Activated CD8-positive, alpha-beta memory T cell treated with anti-CD3 and anti-CD28 coated beads for 48 hours (primary cell): ENCODE data around the gene ECM2.

ENCODE experiments used
- DNase-seq, 3 experiments: peaks; one replicate each; pipeline ENCODE4 v3.0.0-alpha.2; 2020; ENCODE audit warnings: low read depth in 2 of 3, low spot score in 2 of 3

Gene ECM2

GRCh38 chr9:92527832-92528521, 7.8 kb downstream of the ECM2 start:
- DNase-seq = no peak

GRCh38 chr9:92527291-92527828, 8.4 kb downstream of the ECM2 start:
- no peak for DNase-seq

GRCh38 chr9:92525306-92525705, 10.5 kb downstream of the ECM2 start:
- no peak for DNase-seq

GRCh38 chr9:92524881-92525280, 10.9 kb downstream of the ECM2 start:
- DNase-seq = no peak

- no peak for DNase-seq
These were observed 12.5 kb downstream of the ECM2 start for GRCh38 chr9:92522983-92523970.

GRCh38 chr9:92520837-92521236, 15.0 kb downstream of the ECM2 start:
- DNase-seq = no peak

GRCh38 chr9:92518199-92518598, 17.6 kb downstream of the ECM2 start:
- DNase-seq = no peak

GRCh38 chr9:92517046-92517445, 18.7 kb downstream of the ECM2 start:
- DNase-seq = no peak

- DNase-seq = no peak
These were observed 19.3 kb downstream of the ECM2 start for GRCh38 chr9:92516521-92516920.

- DNase-seq = no peak
These were observed 21.2 kb downstream of the ECM2 start for GRCh38 chr9:92514635-92515034.

GRCh38 chr9:92513349-92513748, 22.4 kb downstream of the ECM2 start:
- DNase-seq = no peak

GRCh38 chr9:92512622-92513021, 23.2 kb downstream of the ECM2 start:
- DNase-seq = no peak

- DNase-seq = no peak
These were observed 25.0 kb downstream of the ECM2 start for GRCh38 chr9:92510747-92511146.

GRCh38 chr9:92509050-92509449, 26.7 kb downstream of the ECM2 start:
- DNase-seq = no peak

- DNase-seq = no peak
These were observed 27.6 kb downstream of the ECM2 start for GRCh38 chr9:92508018-92508820.

- DNase-seq = no peak
These were observed 28.3 kb downstream of the ECM2 start for GRCh38 chr9:92507496-92507895.

GRCh38 chr9:92507005-92507404, 28.8 kb downstream of the ECM2 start:
- DNase-seq = no peak

GRCh38 chr9:92506184-92506857, 29.5 kb downstream of the ECM2 start:
- no peak for DNase-seq

GRCh38 chr9:92504881-92505280, 30.9 kb downstream of the ECM2 start:
- no peak for DNase-seq

GRCh38 chr9:92503156-92503555, 32.6 kb downstream of the ECM2 start:
- DNase-seq = no peak
